Loucy (cell line): ENCODE measurements around the gene SVIP.

ENCODE experiments used
- EZH2phosphoT487 ChIP-seq: fragments of 200-600 bp; IDR thresholded peaks from 2 replicates; pipeline ENCODE4 v1.6.1; 2018; ENCODE audit warnings: antibody characterized with exemption, mild to moderate bottlenecking, moderate library complexity, borderline replicate concordance
- TF ChIP-seq, protein P1 (sequence below): fragments of 200-600 bp; sonication (generic); conservative IDR thresholded peaks from 2 replicates; pipeline ENCODE4 v1.5.1; 2014; ENCODE audit warnings: mild to moderate bottlenecking, antibody characterized with exemption, low read length

DNA sequence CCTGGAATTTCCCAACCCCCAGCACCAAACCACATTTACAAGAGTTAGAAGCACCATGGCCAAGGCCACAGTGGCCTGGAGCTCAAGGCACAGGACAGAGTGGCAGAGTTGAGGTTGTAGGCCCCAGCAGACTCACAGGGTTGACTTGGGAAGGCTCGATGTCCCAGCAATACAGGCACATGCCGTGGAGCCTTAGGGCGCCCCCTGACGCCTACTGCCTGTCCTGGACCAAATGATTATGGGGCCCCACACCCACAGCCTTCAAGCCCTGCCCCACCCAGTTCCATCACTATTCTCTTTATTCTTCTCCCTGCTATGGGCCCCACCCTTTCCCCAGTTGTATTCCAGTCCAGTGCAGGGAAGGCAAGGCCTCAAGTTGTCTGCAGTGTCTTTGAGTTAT is 30.6 kb upstream of the SVIP start, which contains the start of gene CCDC179:
- TF ChIP-seq, protein P1, sequence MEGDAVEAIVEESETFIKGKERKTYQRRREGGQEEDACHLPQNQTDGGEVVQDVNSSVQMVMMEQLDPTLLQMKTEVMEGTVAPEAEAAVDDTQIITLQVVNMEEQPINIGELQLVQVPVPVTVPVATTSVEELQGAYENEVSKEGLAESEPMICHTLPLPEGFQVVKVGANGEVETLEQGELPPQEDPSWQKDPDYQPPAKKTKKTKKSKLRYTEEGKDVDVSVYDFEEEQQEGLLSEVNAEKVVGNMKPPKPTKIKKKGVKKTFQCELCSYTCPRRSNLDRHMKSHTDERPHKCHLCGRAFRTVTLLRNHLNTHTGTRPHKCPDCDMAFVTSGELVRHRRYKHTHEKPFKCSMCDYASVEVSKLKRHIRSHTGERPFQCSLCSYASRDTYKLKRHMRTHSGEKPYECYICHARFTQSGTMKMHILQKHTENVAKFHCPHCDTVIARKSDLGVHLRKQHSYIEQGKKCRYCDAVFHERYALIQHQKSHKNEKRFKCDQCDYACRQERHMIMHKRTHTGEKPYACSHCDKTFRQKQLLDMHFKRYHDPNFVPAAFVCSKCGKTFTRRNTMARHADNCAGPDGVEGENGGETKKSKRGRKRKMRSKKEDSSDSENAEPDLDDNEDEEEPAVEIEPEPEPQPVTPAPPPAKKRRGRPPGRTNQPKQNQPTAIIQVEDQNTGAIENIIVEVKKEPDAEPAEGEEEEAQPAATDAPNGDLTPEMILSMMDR, result no peak
- no peak for TF ChIP-seq EZH2phosphoT487
